ENCODE results near the gene EEFSEC.

Gene EEFSEC

DNA sequence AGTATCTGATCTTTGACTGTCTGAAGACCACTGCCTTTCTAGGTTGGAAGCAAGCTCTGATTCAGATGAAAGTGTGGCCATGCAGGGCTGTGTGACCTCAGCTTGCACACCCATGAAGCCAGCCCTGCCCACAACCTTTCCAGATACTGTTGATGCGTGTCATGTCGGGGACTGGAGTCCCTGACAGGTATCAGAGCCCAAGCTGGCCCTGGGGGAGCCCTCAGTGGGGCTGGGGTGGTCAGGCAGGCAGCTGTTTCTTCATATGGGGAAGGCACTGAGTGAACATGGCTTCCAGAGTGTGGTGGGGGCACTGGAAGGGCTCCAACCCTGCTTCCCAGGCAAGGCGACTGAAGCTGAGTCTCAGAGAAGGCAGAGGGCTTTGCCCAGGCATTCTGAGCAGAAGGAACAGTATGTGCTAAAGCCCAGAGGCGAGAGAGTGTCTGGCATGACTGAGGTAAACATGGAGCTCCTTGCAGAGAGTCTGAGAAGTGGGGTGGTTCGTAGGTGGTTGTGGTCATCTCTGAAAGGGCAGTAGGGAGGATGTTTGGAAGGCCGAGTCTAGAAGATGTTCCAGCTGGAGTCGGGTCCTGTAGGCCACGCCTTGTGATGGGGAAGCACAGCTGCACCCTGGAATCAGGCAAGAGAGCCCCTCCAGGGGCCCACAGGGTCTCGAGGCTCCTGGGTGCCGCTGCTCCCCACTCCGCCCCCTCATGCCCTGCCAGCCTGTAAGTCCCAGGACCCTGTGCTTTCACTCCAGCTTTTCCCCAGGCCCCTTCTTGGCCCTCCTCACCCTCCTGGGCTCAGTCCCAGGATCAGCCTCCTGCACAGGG, 122.2 kb downstream of the EEFSEC start:
- Histone ChIP-seq H3K4me3 (ENCODE audit: low read depth in 1 of 2, low read length in 2 of 2) (no peak overlapping the region), H3K9me3 (ENCODE audit: control insufficient read depth in 1 of 2, low read length in 2 of 2) (no peaks in the 10 kb centered on the region), H3K27ac (ENCODE audit: low read length) (no peak overlapping the region), H3K4me1 (ENCODE audit: control insufficient read depth in 1 of 2, insufficient read depth in 2 of 2, low read length in 2 of 2) (peaks cover 0 to 25% of the 10 kb centered on the region in 2 donors), H3K27me3 (ENCODE audit: low read depth, low read length) (no peaks in the 10 kb centered on the region), H3K36me3 (ENCODE audit: control insufficient read depth in 1 of 2, insufficient read depth in 2 of 2, low read length in 2 of 2) (no peaks in the 10 kb centered on the region)

DNA sequence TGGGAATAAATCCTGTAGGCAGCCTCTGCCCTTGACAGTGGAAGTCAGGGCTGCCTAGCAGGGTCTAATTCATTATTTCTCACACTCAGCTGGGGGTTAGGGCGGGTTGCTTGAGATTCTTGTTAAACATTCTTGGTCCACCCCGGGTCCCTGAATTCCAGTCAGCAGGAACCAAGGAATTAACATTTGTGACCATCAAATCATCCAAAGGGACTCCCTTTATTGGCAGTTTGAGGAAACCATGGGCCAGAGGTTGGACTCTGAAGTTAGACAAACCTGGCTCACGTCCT, 122.8 kb downstream of the EEFSEC start:
- no peak overlapping the region for H3K27ac ChIP-seq (ENCODE audit: low read length)
- H3K4me1 ChIP-seq (ENCODE audit: control insufficient read depth in 1 of 2, insufficient read depth in 2 of 2, low read length in 2 of 2), result peaks cover 0 to 30% of the 10 kb centered on the region in 2 donors
- H3K36me3 ChIP-seq (ENCODE audit: control insufficient read depth in 1 of 2, insufficient read depth in 2 of 2, low read length in 2 of 2), result no peaks in the 10 kb centered on the region
- no peaks in the 10 kb centered on the region for H3K9me3 ChIP-seq (ENCODE audit: control insufficient read depth in 1 of 2, low read length in 2 of 2)
- H3K27me3 ChIP-seq (ENCODE audit: low read depth, low read length), result no peaks in the 10 kb centered on the region
- H3K4me3 ChIP-seq (ENCODE audit: low read depth in 1 of 2, low read length in 2 of 2), result no peak overlapping the region

DNA sequence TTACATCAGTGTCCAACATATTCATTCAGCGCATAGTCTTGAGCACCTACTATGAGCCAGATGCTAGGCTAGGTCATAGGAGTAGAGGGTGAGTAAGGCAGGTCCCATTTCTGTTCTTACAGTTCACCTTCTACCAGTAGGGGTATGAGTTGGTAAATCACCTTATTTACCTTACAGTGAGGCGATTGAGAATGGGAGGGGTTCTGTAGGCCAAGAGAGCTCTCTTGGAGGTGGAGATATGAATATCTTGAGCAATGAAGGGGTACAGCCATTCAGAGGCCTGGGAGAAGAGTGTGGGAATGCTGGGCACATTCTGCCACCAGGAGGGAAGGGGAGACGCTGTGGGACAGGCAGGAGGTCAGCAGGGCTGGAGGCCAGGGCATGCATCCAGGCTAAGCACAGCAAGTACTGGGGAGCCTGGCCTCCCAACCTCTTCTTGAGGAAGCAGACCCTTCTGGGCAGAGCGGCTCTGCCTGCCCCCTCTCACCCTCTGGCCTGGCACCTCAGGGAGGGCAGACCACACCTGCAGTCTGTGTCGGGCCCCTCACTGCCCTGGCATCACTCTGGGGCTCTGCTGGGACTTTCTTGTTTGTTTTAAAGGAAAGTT, 123.4 kb downstream of the EEFSEC start:
- Histone ChIP-seq H3K27me3 (ENCODE audit: low read depth, low read length) (no peaks in the 10 kb centered on the region), H3K36me3 (ENCODE audit: control insufficient read depth in 1 of 2, insufficient read depth in 2 of 2, low read length in 2 of 2) (no peaks in the 10 kb centered on the region), H3K4me3 (ENCODE audit: low read depth in 1 of 2, low read length in 2 of 2) (no peak overlapping the region), H3K27ac (ENCODE audit: low read length) (no peak overlapping the region), H3K9me3 (ENCODE audit: control insufficient read depth in 1 of 2, low read length in 2 of 2) (no peaks in the 10 kb centered on the region), H3K4me1 (ENCODE audit: control insufficient read depth in 1 of 2, insufficient read depth in 2 of 2, low read length in 2 of 2) (peaks cover 0 to 36% of the 10 kb centered on the region in 2 donors)

DNA sequence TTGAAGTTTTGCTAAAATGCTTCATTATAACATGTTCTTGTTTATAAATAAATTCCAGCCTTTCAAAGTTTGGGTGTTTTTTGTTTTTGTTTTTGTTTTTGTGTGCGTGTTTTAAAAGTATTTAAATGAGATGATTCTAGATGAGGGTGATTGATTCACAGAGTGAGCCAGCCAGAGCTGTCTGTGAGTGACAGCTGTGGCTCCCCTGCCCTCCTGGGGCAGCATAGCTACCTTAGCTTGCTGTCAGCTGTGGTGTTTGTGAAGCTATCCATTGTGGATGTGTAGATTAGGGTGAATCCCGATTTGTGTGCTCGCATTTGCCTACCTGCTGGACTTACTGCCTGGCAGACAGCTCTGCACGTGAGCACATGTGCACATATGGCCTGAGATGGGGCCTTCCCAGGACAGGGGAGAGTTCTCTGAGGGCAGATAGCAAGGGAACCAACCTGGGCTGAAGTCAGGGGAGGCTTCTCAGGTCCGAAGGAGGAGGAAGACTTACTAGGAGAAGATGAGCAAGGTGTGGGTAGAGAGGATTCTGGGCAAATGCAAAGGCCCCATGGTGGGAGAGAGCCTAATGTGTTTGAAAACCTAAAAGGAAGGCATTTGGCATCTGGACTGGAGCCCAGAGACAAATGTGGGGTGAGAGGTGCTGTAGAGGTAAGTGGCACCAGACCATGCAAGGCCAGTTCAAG, 124.2 kb downstream of the EEFSEC start:
- Histone ChIP-seq H3K27me3 (ENCODE audit: low read depth, low read length) (no peaks in the 10 kb centered on the region), H3K4me1 (ENCODE audit: control insufficient read depth in 1 of 2, insufficient read depth in 2 of 2, low read length in 2 of 2) (peaks cover 6 to 45% of the 10 kb centered on the region in 2 donors), H3K27ac (ENCODE audit: low read length) (no peak overlapping the region), H3K4me3 (ENCODE audit: low read depth in 1 of 2, low read length in 2 of 2) (no peak overlapping the region), H3K36me3 (ENCODE audit: control insufficient read depth in 1 of 2, insufficient read depth in 2 of 2, low read length in 2 of 2) (no peaks in the 10 kb centered on the region), H3K9me3 (ENCODE audit: control insufficient read depth in 1 of 2, low read length in 2 of 2) (no peaks in the 10 kb centered on the region)

- H3K4me3 ChIP-seq (ENCODE audit: low read depth in 1 of 2, low read length in 2 of 2), result no peak overlapping the region
- peaks cover 0 to 4% of the 10 kb centered on the region in 2 donors for H3K36me3 ChIP-seq (ENCODE audit: control insufficient read depth in 1 of 2, insufficient read depth in 2 of 2, low read length in 2 of 2)
- no peaks in the 10 kb centered on the region for H3K9me3 ChIP-seq (ENCODE audit: control insufficient read depth in 1 of 2, low read length in 2 of 2)
- no peak overlapping the region for H3K27ac ChIP-seq (ENCODE audit: low read length)
- peaks cover 6 to 51% of the 10 kb centered on the region in 2 donors for H3K4me1 ChIP-seq (ENCODE audit: control insufficient read depth in 1 of 2, insufficient read depth in 2 of 2, low read length in 2 of 2)
- no peaks in the 10 kb centered on the region for H3K27me3 ChIP-seq (ENCODE audit: low read depth, low read length)
These were observed 124.8 kb downstream of the EEFSEC start for GRCh38 chr3:128278130-128278529.

GRCh38 chr3:128278761-128279600, 125.7 kb downstream of the EEFSEC start:
- Histone ChIP-seq H3K27me3 (ENCODE audit: low read depth, low read length) (no peaks in the 10 kb centered on the region), H3K36me3 (ENCODE audit: control insufficient read depth in 1 of 2, insufficient read depth in 2 of 2, low read length in 2 of 2) (peaks cover 0 to 4% of the 10 kb centered on the region in 2 donors), H3K9me3 (ENCODE audit: control insufficient read depth in 1 of 2, low read length in 2 of 2) (no peaks in the 10 kb centered on the region), H3K4me3 (ENCODE audit: low read depth in 1 of 2, low read length in 2 of 2) (no peak overlapping the region), H3K4me1 (ENCODE audit: control insufficient read depth in 1 of 2, insufficient read depth in 2 of 2, low read length in 2 of 2) (peaks cover 6 to 55% of the 10 kb centered on the region in 2 donors), H3K27ac (ENCODE audit: low read length) (no peak overlapping the region)

DNA sequence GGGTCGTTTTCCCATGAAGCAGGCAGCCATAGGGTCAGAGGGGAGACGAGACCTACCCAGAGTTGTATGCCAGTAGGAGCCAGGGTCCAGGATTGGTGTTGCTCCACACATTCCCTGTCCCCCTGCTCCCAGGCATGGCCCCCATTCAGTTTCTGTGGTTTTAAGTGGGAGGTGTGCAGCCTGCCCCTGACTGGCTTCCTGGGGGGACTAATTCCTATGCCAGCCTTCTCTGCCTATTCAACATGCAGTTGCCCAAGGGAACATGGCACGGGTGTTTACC, 126.3 kb downstream of the EEFSEC start:
- H3K4me1 ChIP-seq (ENCODE audit: control insufficient read depth in 1 of 2, insufficient read depth in 2 of 2, low read length in 2 of 2), result peaks cover 6 to 55% of the 10 kb centered on the region in 2 donors
- no peak overlapping the region for H3K4me3 ChIP-seq (ENCODE audit: low read depth in 1 of 2, low read length in 2 of 2)
- H3K27ac ChIP-seq (ENCODE audit: low read length), result no peak overlapping the region
- H3K36me3 ChIP-seq (ENCODE audit: control insufficient read depth in 1 of 2, insufficient read depth in 2 of 2, low read length in 2 of 2), result peaks cover 0 to 4% of the 10 kb centered on the region in 2 donors
- no peaks in the 10 kb centered on the region for H3K9me3 ChIP-seq (ENCODE audit: control insufficient read depth in 1 of 2, low read length in 2 of 2)
- no peaks in the 10 kb centered on the region for H3K27me3 ChIP-seq (ENCODE audit: low read depth, low read length)

GRCh38 chr3:128280481-128281052, 127.3 kb downstream of the EEFSEC start:
- Histone ChIP-seq H3K27ac (ENCODE audit: low read length) (no peak overlapping the region), H3K4me1 (ENCODE audit: control insufficient read depth in 1 of 2, insufficient read depth in 2 of 2, low read length in 2 of 2) (peaks cover 6 to 55% of the 10 kb centered on the region in 2 donors), H3K36me3 (ENCODE audit: control insufficient read depth in 1 of 2, insufficient read depth in 2 of 2, low read length in 2 of 2) (peaks cover 0 to 4% of the 10 kb centered on the region in 2 donors)

DNA sequence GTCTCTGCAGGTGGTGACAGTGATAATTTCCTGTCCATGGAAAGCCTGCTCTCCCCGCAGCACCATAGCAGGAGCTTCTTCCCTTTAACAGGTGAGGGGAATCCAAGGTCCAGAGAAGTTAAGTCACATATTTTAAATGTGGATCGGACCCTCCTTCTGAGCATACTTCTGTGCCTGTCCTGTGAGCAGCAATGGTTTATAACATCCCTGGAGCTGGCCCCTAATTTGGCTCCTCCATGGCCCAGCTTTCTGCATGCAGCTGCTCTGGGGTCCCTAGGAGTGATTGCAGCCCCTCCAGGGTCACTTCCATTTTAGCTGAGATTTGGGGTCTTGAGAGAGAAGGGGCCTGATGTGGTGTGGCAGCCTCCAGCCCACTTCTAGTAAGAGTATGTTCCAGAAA, 127.8 kb downstream of the EEFSEC start:
- Histone ChIP-seq H3K4me1 (ENCODE audit: control insufficient read depth in 1 of 2, insufficient read depth in 2 of 2, low read length in 2 of 2) (peaks cover 6 to 55% of the 10 kb centered on the region in 2 donors), H3K27ac (ENCODE audit: low read length) (no peak overlapping the region), H3K36me3 (ENCODE audit: control insufficient read depth in 1 of 2, insufficient read depth in 2 of 2, low read length in 2 of 2) (peaks cover 0 to 4% of the 10 kb centered on the region in 2 donors)

More at GRCh38 chr3:128280481-128281052, 127.3 kb downstream of the EEFSEC start:
- Histone ChIP-seq H3K4me3 (ENCODE audit: low read depth in 1 of 2, low read length in 2 of 2) (no peak overlapping the region), H3K9me3 (ENCODE audit: control insufficient read depth in 1 of 2, low read length in 2 of 2) (no peaks in the 10 kb centered on the region), H3K27me3 (ENCODE audit: low read depth, low read length) (no peaks in the 10 kb centered on the region)

GRCh38 chr3:128281461-128282367, 128.4 kb downstream of the EEFSEC start:
- no peak overlapping the region for H3K27ac ChIP-seq (ENCODE audit: low read length)

More for the DNA sequence above, 127.8 kb downstream of the EEFSEC start:
- Histone ChIP-seq H3K9me3 (ENCODE audit: control insufficient read depth in 1 of 2, low read length in 2 of 2) (no peaks in the 10 kb centered on the region), H3K27me3 (ENCODE audit: low read depth, low read length) (no peaks in the 10 kb centered on the region), H3K4me3 (ENCODE audit: low read depth in 1 of 2, low read length in 2 of 2) (no peak overlapping the region)

More at GRCh38 chr3:128281461-128282367, 128.4 kb downstream of the EEFSEC start:
- H3K4me3 ChIP-seq (ENCODE audit: low read depth in 1 of 2, low read length in 2 of 2), result no peak overlapping the region
- H3K9me3 ChIP-seq (ENCODE audit: control insufficient read depth in 1 of 2, low read length in 2 of 2), result no peaks in the 10 kb centered on the region
- H3K4me1 ChIP-seq (ENCODE audit: control insufficient read depth in 1 of 2, insufficient read depth in 2 of 2, low read length in 2 of 2), result peaks cover 6 to 55% of the 10 kb centered on the region in 2 donors
- peaks cover 0 to 4% of the 10 kb centered on the region in 2 donors for H3K36me3 ChIP-seq (ENCODE audit: control insufficient read depth in 1 of 2, insufficient read depth in 2 of 2, low read length in 2 of 2)
- H3K27me3 ChIP-seq (ENCODE audit: low read depth, low read length), result no peaks in the 10 kb centered on the region
